Fibroblast of upper back skin (primary cell): ENCODE results near the gene TSPY10.
"Not testable (repeated sequence)": the region's sequence is repeated elsewhere in the genome, so short reads cannot be mapped to it uniquely, and the experiment has no call there.

ENCODE experiments used
- DNase-seq: peaks from one replicate; pipeline ENCODE4 v3.0.0-alpha.2; 2013

Gene TSPY10

GRCh38 chrY:9527580-9527979 is at the start of gene TSPY10:
TSS of gene TSPY10 (plus strand) at chrY:9527880. CDS start at chrY:9527926, 46 bp downstream.
- DNase-seq = not testable (repeated sequence)

- DNase-seq = not testable (repeated sequence)
Observed at GRCh38 chrY:9486967-9487366, 40.7 kb upstream of the TSPY10 start, which contains the start of gene TSPY9. TSS of gene TSPY9 (plus strand) at chrY:9487267. CDS start at chrY:9487313, 46 bp downstream.

GRCh38 chrY:9504396-9504795 is 23.3 kb upstream of the TSPY10 start:
- DNase-seq = not testable (repeated sequence)

- DNase-seq = not testable (repeated sequence)
Observed at GRCh38 chrY:9516287-9516686, 11.4 kb upstream of the TSPY10 start.
